Transverse colon (tissue), 4 donors: Measurements from ENCODE around the gene CCDC50. TPM values are rescaled to one million over a fixed set of nuclear protein-coding genes. Genes with fewer than 3 reads are reported as not detected.

Experiments
- DNase-seq: peaks from one replicate; pipeline ENCODE4 v3.0.0-alpha.2; 2019
- H3K27ac ChIP-seq, 4 donors: fragments of 200-600 bp; sonication (generic); 2 replicates each; pipeline ENCODE4 v1.5.1; 2016 to 2018; ENCODE audit warnings: inconsistent platforms in 4 of 4
- H3K27me3 ChIP-seq: fragments of 200-600 bp; sonication (generic); 2 replicates; pipeline ENCODE4 v1.5.1; 2017; ENCODE audit warnings: inconsistent platforms
- H3K36me3 ChIP-seq, 4 donors: fragments of 200-600 bp; sonication (generic); 2 replicates each; pipeline ENCODE4 v1.5.1; 2017 to 2019; ENCODE audit warnings: inconsistent platforms in 4 of 4
- H3K4me1 ChIP-seq, 4 donors: fragments of 200-600 bp; sonication (generic); 2 replicates each; pipeline ENCODE4 v1.5.1; 2017 to 2020; ENCODE audit warnings: inconsistent platforms in 4 of 4
- H3K4me3 ChIP-seq, 4 donors: fragments of 200-600 bp; sonication (generic); 1 replicate in 1 of 4; 2 replicates in 3 of 4; pipeline versions ENCODE4 v1.5.1 to v1.6.1; 2017 to 2019; ENCODE audit warnings: inconsistent platforms in 4 of 4
- H3K9me3 ChIP-seq, 2 donors: fragments of 200-600 bp; sonication (generic); 2 replicates each; pipeline ENCODE4 v1.5.1; 2017 to 2019; ENCODE audit warnings: inconsistent platforms in 2 of 2
- CTCF ChIP-seq, 5 experiments: fragments of 200-600 bp in 3 of 5; fragments of 450-650 bp in 2 of 5; sonication (generic) in 3 of 5; IDR thresholded peaks; 1 replicate in 2 of 5; 2 replicates in 3 of 5; pipeline ENCODE4 v1.5.1; 2016 to 2017; ENCODE audit warnings: antibody characterized with exemption in 5 of 5, inconsistent platforms in 3 of 5, mild to moderate bottlenecking in 2 of 5, moderate library complexity in 1 of 5
- EP300 ChIP-seq: sonication (generic); formaldehyde crosslinking; IDR thresholded peaks from one replicate; pipeline ENCODE4 v1.6.1; 2017; ENCODE audit warnings: antibody characterized with exemption, low read depth
- POLR2A ChIP-seq: fragments of 450-650 bp; IDR thresholded peaks from one replicate; pipeline ENCODE4 v1.6.1; 2016; ENCODE audit warnings: antibody characterized with exemption, mild to moderate bottlenecking, moderate library complexity
- POLR2AphosphoS5 ChIP-seq, 3 donors: sonication (generic); formaldehyde crosslinking; IDR thresholded peaks; one replicate each; pipeline ENCODE4 v1.6.1; 2016; ENCODE audit warnings: antibody characterized with exemption in 3 of 3
- WGBS, 2 donors: methylation state at CpG; one replicate each; pipeline ENCODE4 v1.1.5; 2018; ENCODE audit warnings: low coverage in 1 of 2; 5-methylcytosine and 5-hydroxymethylcytosine counted together
- in situ Hi-C, 4 donors: fragments of 200-750 bp; cut with MboI; loops; one replicate each; pipeline versions ENCODE4 v1.15.0 to v1.15.1; 2017; ENCODE audit warnings: low sequenced_read_pairs in 3 of 4, low pct_ligation_motif_present in 1 of 4, low pct_unique_long_range_greater_than_20kb in 1 of 4
- intact Hi-C: fragments of 100-400 bp; cut with DNase I; formaldehyde crosslinking; loops from one replicate; pipeline ENCODE4 v1.15.1; 2023; ENCODE audit warnings: low total_unique reads
- total RNA-seq, 4 donors: library from RNA; depleted of rRNA; stranded (reverse); fragments of >200 nt; gene quantifications; one replicate each; pipeline ENCODE4 v1.1.0, GENCODE V29; 2016

Gene CCDC50
- total RNA-seq, 4 donors from 2014 or later = 61.3 to 78.0 (median 69.5) TPM

GRCh38 chr3:191340966-191341365 lies 11.8 kb downstream of the CCDC50 start:
- H3K36me3 ChIP-seq = no peaks in the 10 kb centered on the region
- DNase-seq = no peak
- no peaks in the 10 kb centered on the region for H3K27me3 ChIP-seq
- H3K4me1 ChIP-seq = peaks cover 11 to 74% (median 27%) of the 10 kb centered on the region in 4 donors
- intact Hi-C loops = no loop called here
- no peak overlapping the region for H3K27ac ChIP-seq
- no peak for TF ChIP-seq POLR2AphosphoS5 (IDR thresholded peaks at IDR 0.05)
- no peak for TF ChIP-seq POLR2A
- TF ChIP-seq CTCF (IDR thresholded peaks at IDR 0.05) = no peak
- TF ChIP-seq EP300 = no peak
- WGBS, 2 donors = 97 to 100% methylated on average over 1 of the region's 1 CpG
- no peak overlapping the region for H3K4me3 ChIP-seq
- in situ Hi-C loops = no loop called here
- no peaks in the 10 kb centered on the region for H3K9me3 ChIP-seq

- Histone ChIP-seq H3K4me3 (no peak overlapping the region), H3K36me3 (no peaks in the 10 kb centered on the region), H3K4me1 (peaks cover 11 to 66% (median 27%) of the 10 kb centered on the region in 4 donors), H3K27me3 (no peaks in the 10 kb centered on the region), H3K27ac (no peak overlapping the region), H3K9me3 (no peaks in the 10 kb centered on the region)
- DNase-seq = no peak
- 49 to 65% methylated on average over 2 of the region's 2 CpGs for WGBS, 2 donors
- intact Hi-C loops = no loop called here
- TF ChIP-seq POLR2AphosphoS5 (IDR thresholded peaks at IDR 0.05) = no peak
- TF ChIP-seq EP300 = no peak
- TF ChIP-seq CTCF (IDR thresholded peaks at IDR 0.05) = no peak
- no peak for TF ChIP-seq POLR2A
- in situ Hi-C loops = no loop called here
Measured at GRCh38 chr3:191342006-191342405, 12.8 kb downstream of the CCDC50 start.

DNA sequence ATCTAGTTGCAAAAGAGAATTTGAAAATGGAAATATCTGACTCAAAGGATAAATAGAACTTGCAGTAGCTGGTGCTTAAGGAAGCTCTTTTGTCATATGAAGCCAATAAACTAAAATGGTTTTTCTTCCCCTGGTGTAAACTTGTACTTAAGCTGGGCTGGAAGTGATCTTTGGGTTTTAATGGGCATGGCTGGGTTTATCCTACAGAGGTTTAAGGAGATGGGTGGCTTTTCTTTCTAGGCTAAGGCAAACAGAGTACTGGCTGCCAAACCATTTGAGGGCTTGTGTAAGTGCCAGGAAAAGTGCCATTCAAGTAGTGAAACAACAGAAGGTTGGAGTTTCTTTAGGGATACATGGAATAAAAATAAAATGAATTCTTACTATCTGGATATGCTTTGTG lies 13.2 kb downstream of the CCDC50 start:
- Histone ChIP-seq H3K27ac (no peak overlapping the region), H3K4me3 (no peak overlapping the region), H3K4me1 (peaks cover 11 to 65% (median 27%) of the 10 kb centered on the region in 4 donors), H3K9me3 (no peaks in the 10 kb centered on the region), H3K36me3 (no peaks in the 10 kb centered on the region), H3K27me3 (no peaks in the 10 kb centered on the region)
- in situ Hi-C loops (no loop called here), intact Hi-C loops (no loop called here)
- no peak for DNase-seq
- TF ChIP-seq EP300 = no peak
- no peak for TF ChIP-seq POLR2AphosphoS5 (IDR thresholded peaks at IDR 0.05)
- TF ChIP-seq CTCF (IDR thresholded peaks at IDR 0.05) = no peak
- no peak for TF ChIP-seq POLR2A

DNA sequence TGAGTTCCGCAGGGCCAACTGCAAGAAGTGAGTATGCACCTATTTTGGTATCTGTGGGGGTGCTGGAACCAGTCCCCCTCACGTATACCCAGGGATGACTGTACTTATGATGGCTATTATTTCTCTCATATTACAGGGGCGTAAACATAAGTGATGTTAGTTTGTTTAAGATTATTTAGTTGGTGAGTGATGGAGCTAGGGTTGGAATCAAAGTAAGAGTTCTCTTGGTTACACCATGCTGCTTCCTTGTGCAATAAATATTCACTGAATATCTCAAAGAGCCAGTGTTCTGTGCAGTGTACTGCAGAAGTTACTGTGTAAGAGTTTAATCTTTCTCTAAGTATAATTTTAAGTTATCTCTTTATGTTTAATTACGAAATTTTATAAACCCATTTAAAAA lies 13.9 kb downstream of the CCDC50 start:
- Histone ChIP-seq H3K9me3 (no peaks in the 10 kb centered on the region), H3K27me3 (no peaks in the 10 kb centered on the region), H3K4me1 (peaks cover 11 to 61% (median 25%) of the 10 kb centered on the region in 4 donors), H3K27ac (no peak overlapping the region), H3K36me3 (no peaks in the 10 kb centered on the region), H3K4me3 (no peak overlapping the region)
- intact Hi-C loops = no loop called here
- whole genome bisulfite sequencing, 2 donors = 48 to 69% methylated on average over 3 to 4 of the region's 4 CpGs
- in situ Hi-C loops = no loop called here
- TF ChIP-seq EP300 (no peak), POLR2AphosphoS5 (IDR thresholded peaks at IDR 0.05) (no peak), CTCF (IDR thresholded peaks at IDR 0.05) (no peak), POLR2A (no peak)
- no peak for DNase-seq
